ENCODE data around the gene ORAI3. TPM values are rescaled to one million over a fixed set of nuclear protein-coding genes. Genes with fewer than 3 reads are reported as not detected.

Gene ORAI3
- polyA plus RNA-seq (2012; ENCODE audit: insufficient read length, low read depth), result 5.8 TPM

- no peak for TF ChIP-seq POLR2AphosphoS5 (IDR thresholded peaks at IDR 0.05; ENCODE audit: low read depth, low read length)
- no peak; the same call in 1 of the 2 replicates for TF ChIP-seq SIN3A (IDR thresholded peaks at IDR 0.05; ENCODE audit: borderline replicate concordance, insufficient read depth, low read length)
Measured at GRCh38 chr16:30948667-30949649, at the start of gene ORAI3. TSS of gene ORAI3 (plus strand) at chr16:30949068. CDS start at chr16:30949290, 222 bp downstream.

DNA sequence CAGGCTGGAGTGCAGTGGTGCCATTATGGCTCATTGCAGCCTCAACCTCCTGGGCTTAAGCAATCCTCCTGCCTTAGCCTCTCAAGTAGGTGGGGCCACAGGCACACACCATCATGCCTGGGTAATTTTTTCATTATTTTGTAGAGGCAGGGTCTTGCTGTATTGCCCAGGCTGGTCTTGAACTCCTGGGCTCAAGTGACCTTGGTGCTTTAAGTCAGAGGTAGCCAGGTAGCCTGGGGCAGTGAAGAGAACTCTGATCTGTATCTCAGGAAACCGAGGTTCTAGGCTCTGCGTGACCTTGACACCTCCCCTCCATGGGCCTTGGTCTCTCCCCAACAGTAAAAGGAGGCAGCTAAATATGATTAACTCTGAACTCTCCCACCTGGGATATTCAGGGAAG, 49.1 kb upstream of the ORAI3 start:
- no peak for TF ChIP-seq TAF1 (IDR thresholded peaks at IDR 0.05; ENCODE audit: borderline replicate concordance, insufficient read depth, low read length)
- TF ChIP-seq FOXP2 (optimal IDR thresholded peaks at IDR 0.05; ENCODE audit: borderline replicate concordance, extremely low read depth, extremely low read length, insufficient read depth), result no peak
- TF ChIP-seq, protein P1, sequence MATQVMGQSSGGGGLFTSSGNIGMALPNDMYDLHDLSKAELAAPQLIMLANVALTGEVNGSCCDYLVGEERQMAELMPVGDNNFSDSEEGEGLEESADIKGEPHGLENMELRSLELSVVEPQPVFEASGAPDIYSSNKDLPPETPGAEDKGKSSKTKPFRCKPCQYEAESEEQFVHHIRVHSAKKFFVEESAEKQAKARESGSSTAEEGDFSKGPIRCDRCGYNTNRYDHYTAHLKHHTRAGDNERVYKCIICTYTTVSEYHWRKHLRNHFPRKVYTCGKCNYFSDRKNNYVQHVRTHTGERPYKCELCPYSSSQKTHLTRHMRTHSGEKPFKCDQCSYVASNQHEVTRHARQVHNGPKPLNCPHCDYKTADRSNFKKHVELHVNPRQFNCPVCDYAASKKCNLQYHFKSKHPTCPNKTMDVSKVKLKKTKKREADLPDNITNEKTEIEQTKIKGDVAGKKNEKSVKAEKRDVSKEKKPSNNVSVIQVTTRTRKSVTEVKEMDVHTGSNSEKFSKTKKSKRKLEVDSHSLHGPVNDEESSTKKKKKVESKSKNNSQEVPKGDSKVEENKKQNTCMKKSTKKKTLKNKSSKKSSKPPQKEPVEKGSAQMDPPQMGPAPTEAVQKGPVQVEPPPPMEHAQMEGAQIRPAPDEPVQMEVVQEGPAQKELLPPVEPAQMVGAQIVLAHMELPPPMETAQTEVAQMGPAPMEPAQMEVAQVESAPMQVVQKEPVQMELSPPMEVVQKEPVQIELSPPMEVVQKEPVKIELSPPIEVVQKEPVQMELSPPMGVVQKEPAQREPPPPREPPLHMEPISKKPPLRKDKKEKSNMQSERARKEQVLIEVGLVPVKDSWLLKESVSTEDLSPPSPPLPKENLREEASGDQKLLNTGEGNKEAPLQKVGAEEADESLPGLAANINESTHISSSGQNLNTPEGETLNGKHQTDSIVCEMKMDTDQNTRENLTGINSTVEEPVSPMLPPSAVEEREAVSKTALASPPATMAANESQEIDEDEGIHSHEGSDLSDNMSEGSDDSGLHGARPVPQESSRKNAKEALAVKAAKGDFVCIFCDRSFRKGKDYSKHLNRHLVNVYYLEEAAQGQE (IDR thresholded peaks at IDR 0.05; ENCODE audit: insufficient read depth in 1 of 2, low read depth in 2 of 2, low read length in 2 of 2), result no peak
- no peak for TF ChIP-seq SIN3A (IDR thresholded peaks at IDR 0.05; ENCODE audit: borderline replicate concordance, insufficient read depth, low read length)
- no peak for TF ChIP-seq POLR2AphosphoS5 (IDR thresholded peaks at IDR 0.05; ENCODE audit: low read depth, low read length)

DNA sequence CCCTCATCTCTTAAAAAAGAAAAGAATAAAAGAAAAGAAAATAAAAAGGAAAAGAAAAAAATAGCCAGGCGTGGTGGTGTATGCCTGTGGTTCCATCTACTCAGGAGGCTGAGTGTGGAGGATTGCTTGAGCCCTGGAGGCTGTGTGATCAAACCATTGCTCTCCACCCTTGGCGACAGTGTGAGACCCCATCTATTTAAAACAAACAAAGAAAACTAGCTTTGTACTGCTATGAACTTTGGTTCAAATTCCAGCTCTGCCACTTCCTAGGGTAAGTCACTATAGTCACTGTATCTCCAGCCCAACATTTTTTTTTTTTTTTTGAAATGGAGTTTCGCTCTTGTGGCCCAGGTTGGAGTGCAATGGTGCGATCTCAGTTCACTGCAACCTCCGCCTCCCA, 48.3 kb upstream of the ORAI3 start:
- TF ChIP-seq TAF1 (IDR thresholded peaks at IDR 0.05; ENCODE audit: borderline replicate concordance, insufficient read depth, low read length) (no peak), SIN3A (IDR thresholded peaks at IDR 0.05; ENCODE audit: borderline replicate concordance, insufficient read depth, low read length) (no peak), POLR2AphosphoS5 (IDR thresholded peaks at IDR 0.05; ENCODE audit: low read depth, low read length) (no peak), FOXP2 (optimal IDR thresholded peaks at IDR 0.05; ENCODE audit: borderline replicate concordance, extremely low read depth, extremely low read length, insufficient read depth) (no peak)
- TF ChIP-seq, protein P1 (IDR thresholded peaks at IDR 0.05; ENCODE audit: insufficient read depth in 1 of 2, low read depth in 2 of 2, low read length in 2 of 2), result no peak

- no peak for TF ChIP-seq FOXP2 (optimal IDR thresholded peaks at IDR 0.05; ENCODE audit: borderline replicate concordance, extremely low read depth, extremely low read length, insufficient read depth)
- no peak for TF ChIP-seq TAF1 (IDR thresholded peaks at IDR 0.05; ENCODE audit: borderline replicate concordance, insufficient read depth, low read length)
Measured at GRCh38 chr16:30901201-30902028, 47.5 kb upstream of the ORAI3 start.

GRCh38 chr16:30902029-30902972, 46.6 kb upstream of the ORAI3 start:
- TF ChIP-seq POLR2AphosphoS5 (IDR thresholded peaks at IDR 0.05; ENCODE audit: low read depth, low read length), result no peak
- TF ChIP-seq FOXP2 (optimal IDR thresholded peaks at IDR 0.05; ENCODE audit: borderline replicate concordance, extremely low read depth, extremely low read length, insufficient read depth), result no peak
- TF ChIP-seq, protein P1 (IDR thresholded peaks at IDR 0.05; ENCODE audit: insufficient read depth in 1 of 2, low read depth in 2 of 2, low read length in 2 of 2), result no peak
- no peak for TF ChIP-seq SIN3A (IDR thresholded peaks at IDR 0.05; ENCODE audit: borderline replicate concordance, insufficient read depth, low read length)
- no peak for TF ChIP-seq TAF1 (IDR thresholded peaks at IDR 0.05; ENCODE audit: borderline replicate concordance, insufficient read depth, low read length)

Measured in PFSK-1 (cell line).